Measurements from ENCODE around the gene HPCAL4. TPM values are rescaled to one million over a fixed set of nuclear protein-coding genes. Genes with fewer than 3 reads are reported as not detected.

Gene HPCAL4
- total RNA-seq, 4 donors from 2014 or later = 0.14 to 0.16 TPM; not detected in 2

- no peak overlapping the region for H3K4me3 ChIP-seq
- peaks cover 0 to 5% (median 2%) of the 10 kb centered on the region in 4 donors for H3K4me1 ChIP-seq
- in situ Hi-C loops (cut with MboI; ENCODE audit: low pct_ligation_motif_present in 1 of 4, low pct_unique_long_range_greater_than_20kb in 1 of 4, low sequenced_read_pairs in 3 of 4) = no loop called here
- DNase-seq = no peak
- no peaks in the 10 kb centered on the region for H3K9me3 ChIP-seq
- H3K27ac ChIP-seq = no peak overlapping the region
- 79 to 86% methylated on average over 8 to 16 of the region's 16 CpGs for WGBS, 2 donors (ENCODE audit: low coverage in 1 of 2)
- H3K27me3 ChIP-seq = peaks cover 40% of the 10 kb centered on the region
- TF ChIP-seq EP300 (IDR thresholded peaks at IDR 0.05; ENCODE audit: low read depth) (no peak), POLR2AphosphoS5 (IDR thresholded peaks at IDR 0.05) (no peak), POLR2A (IDR thresholded peaks at IDR 0.05) (no peak), CTCF (IDR thresholded peaks at IDR 0.05) (no peak)
- intact Hi-C loops (cut with DNase I; ENCODE audit: low total_unique reads) = no loop called here
- no peaks in the 10 kb centered on the region for H3K36me3 ChIP-seq
These were observed 59.6 kb downstream of the HPCAL4 start for GRCh38 chr1:39631361-39632322.

- intact Hi-C loops (cut with DNase I; ENCODE audit: low total_unique reads) (no loop called here), in situ Hi-C loops (cut with MboI; ENCODE audit: low pct_ligation_motif_present in 1 of 4, low pct_unique_long_range_greater_than_20kb in 1 of 4, low sequenced_read_pairs in 3 of 4) (no loop called here)
- DNase-seq = no peak
- H3K9me3 ChIP-seq = no peaks in the 10 kb centered on the region
- H3K27ac ChIP-seq = no peak overlapping the region
- no peaks in the 10 kb centered on the region for H3K36me3 ChIP-seq
- H3K4me1 ChIP-seq = peaks cover 0 to 7% (median 3%) of the 10 kb centered on the region in 4 donors
- no peak overlapping the region for H3K4me3 ChIP-seq
- WGBS, 2 donors (ENCODE audit: low coverage in 1 of 2) = 86 to 95% methylated on average over 11 of the region's 11 CpGs
- peaks cover 15% of the 10 kb centered on the region for H3K27me3 ChIP-seq
- TF ChIP-seq EP300 (IDR thresholded peaks at IDR 0.05; ENCODE audit: low read depth) = no peak
- no peak for TF ChIP-seq POLR2A (IDR thresholded peaks at IDR 0.05)
- no peak for TF ChIP-seq POLR2AphosphoS5 (IDR thresholded peaks at IDR 0.05)
- TF ChIP-seq CTCF (IDR thresholded peaks at IDR 0.05) = no peak
These were observed 62.4 kb downstream of the HPCAL4 start for GRCh38 chr1:39628807-39629350.

Small RNAs within 50 kb of the gene (small RNA-seq; reads per million reads assigned to genes)
- 0 reads per million in 4 donors for gene RNU7-121P

Other genes starting within 250 kb of the HPCAL4 start
- 10 to 100 TPM in 2 of 4 donors, not detected in 2; 11.0 to 12.3 TPM for gene BMP8A, start 199.8 kb downstream of the HPCAL4 start, total RNA-seq
- 100 to 1,000 TPM in 3 of 4 donors, 10 to 100 TPM in 1; 79.1 to 193 (median 142) TPM for gene PABPC4, start 114.6 kb downstream of the HPCAL4 start, total RNA-seq
- gene HEYL, start 51.8 kb downstream of the HPCAL4 start, total RNA-seq = 10 to 100 TPM in 1 of 4 donors, 1 to 10 TPM in 3; 1.2 to 12.1 (median 2.5) TPM
- not detected for gene NT5C1A, start 19.3 kb downstream of the HPCAL4 start, total RNA-seq
- 10 to 100 TPM in 3 of 4 donors, 1 to 10 TPM in 1; 9.8 to 43.3 (median 23.5) TPM for gene PPIE, start 47.4 kb upstream of the HPCAL4 start, total RNA-seq
- gene OXCT2, start 79.9 kb upstream of the HPCAL4 start, total RNA-seq = 10 to 100 TPM in 1 of 4 donors, 1 to 10 TPM in 2, under 1 TPM in 1; 0.40 to 10.8 (median 6.2) TPM
- 10 to 100 TPM in 3 of 4 donors, 1 to 10 TPM in 1; 1.2 to 27.2 (median 17.4) TPM for gene BMP8B, start 97.4 kb upstream of the HPCAL4 start, total RNA-seq
- gene TRIT1, start 192.1 kb upstream of the HPCAL4 start, total RNA-seq = 10 to 100 TPM; 16.8 to 35.4 (median 19.2) TPM
- 10 to 100 TPM; 14.2 to 27.3 (median 15.8) TPM for gene MYCL, start 210.5 kb upstream of the HPCAL4 start, total RNA-seq